Astrocyte (in vitro differentiated cells and primary cell): ENCODE results near the gene WNT3A. TPM values are rescaled to one million over a fixed set of nuclear protein-coding genes. Genes with fewer than 3 reads are reported as not detected.
A peak's percentile ranks its signal among the peaks of the same experiment; 100 is the strongest.

Experiments used
- DNase-seq: peaks from one replicate; pipeline ENCODE4 v3.0.0-alpha.2; 2010; ENCODE audit warnings: low read depth
- FAIRE-seq: peaks from 2 replicates; lab custom pipeline; 2011; peaks lifted over from hg19 to GRCh38; lab: Jason Lieb, UNC
- H2AFZ ChIP-seq: 2 replicates; pipeline ENCODE4 v1.6.0; 2012; ENCODE audit warnings: low read depth, low read length, inconsistent platforms
- H3K27ac ChIP-seq: 2 replicates; pipeline ENCODE4 v1.5.1; 2011; ENCODE audit warnings: low read depth, low read length, inconsistent platforms
- H3K27me3 ChIP-seq: 2 replicates; pipeline ENCODE4 v1.6.0; 2011; ENCODE audit warnings: low read length, inconsistent platforms; ENCODE audit not compliant: insufficient read depth
- H3K36me3 ChIP-seq: 2 replicates; pipeline ENCODE4 v1.5.1; 2011; ENCODE audit warnings: low read length, inconsistent platforms; ENCODE audit not compliant: insufficient read depth
- H3K4me1 ChIP-seq: 2 replicates; pipeline ENCODE4 v1.5.1; 2011; ENCODE audit warnings: low read length, inconsistent platforms; ENCODE audit not compliant: insufficient read depth
- H3K4me2 ChIP-seq: 2 replicates; pipeline ENCODE4 v1.6.0; 2012; ENCODE audit warnings: low read length, inconsistent platforms
- H3K4me3 ChIP-seq: 2 replicates; pipeline ENCODE4 v1.5.1; 2011; ENCODE audit warnings: low read depth, mild to moderate bottlenecking, low read length, inconsistent platforms; ENCODE audit not compliant: insufficient read depth
- H3K79me2 ChIP-seq: 2 replicates; pipeline ENCODE4 v1.6.0; 2012; ENCODE audit warnings: mild to moderate bottlenecking, low read length, inconsistent platforms; ENCODE audit not compliant: insufficient read depth
- H3K9ac ChIP-seq: 2 replicates; pipeline ENCODE4 v1.6.0; 2012; ENCODE audit warnings: mild to moderate bottlenecking, low read length, inconsistent platforms
- H3K9me3 ChIP-seq: 2 replicates; pipeline ENCODE4 v1.5.1; 2012; ENCODE audit warnings: low read depth, mild to moderate bottlenecking, low read length, inconsistent platforms; ENCODE audit not compliant: insufficient read depth
- H4K20me1 ChIP-seq: 2 replicates; pipeline ENCODE4 v1.6.0; 2012; ENCODE audit warnings: low read length, inconsistent platforms; ENCODE audit not compliant: insufficient read depth
- H3K27ac Mint-ChIP-seq: one replicate; pipeline ENCODE4 v1.8.0; 2021; ENCODE audit warnings: mild to moderate bottlenecking, mixed read lengths; ENCODE audit not compliant: unreplicated experiment
- H3K27me3 Mint-ChIP-seq: one replicate; pipeline ENCODE4 v1.8.0; 2021; ENCODE audit warnings: low read depth, mixed read lengths; ENCODE audit not compliant: unreplicated experiment
- H3K36me3 Mint-ChIP-seq: one replicate; pipeline ENCODE4 v1.8.0; 2021; ENCODE audit warnings: low read depth, mixed read lengths; ENCODE audit not compliant: unreplicated experiment
- H3K4me1 Mint-ChIP-seq: one replicate; pipeline ENCODE4 v1.8.0; 2021; ENCODE audit warnings: low read depth, mixed read lengths; ENCODE audit not compliant: unreplicated experiment
- H3K4me3 Mint-ChIP-seq: one replicate; pipeline ENCODE4 v1.8.0; 2021; ENCODE audit warnings: mild to moderate bottlenecking, moderate library complexity, mixed read lengths; ENCODE audit not compliant: unreplicated experiment
- H3K9me3 Mint-ChIP-seq: one replicate; pipeline ENCODE4 v1.8.0; 2021; ENCODE audit warnings: mild to moderate bottlenecking, mixed read lengths; ENCODE audit not compliant: unreplicated experiment
- CTCF ChIP-seq: IDR thresholded peaks from 2 replicates; pipeline ENCODE4 v1.5.1; 2011; ENCODE audit warnings: low read depth, mild to moderate bottlenecking, inconsistent platforms, low read length, moderate library complexity; ENCODE audit not compliant: insufficient read depth
- EZH2 ChIP-seq: IDR thresholded peaks from 2 replicates; pipeline ENCODE4 v1.6.1; 2012; ENCODE audit warnings: mild to moderate bottlenecking, low read length, inconsistent platforms; ENCODE audit not compliant: insufficient read depth
- total RNA-seq: library from RNA; stranded (reverse); gene quantifications from 2 replicates; pipeline ENCODE4 v1.2.1, GENCODE V29; 2021

WNT3A gene
- total RNA-seq, 1 donor from 2014 or later = not detected

DNA sequence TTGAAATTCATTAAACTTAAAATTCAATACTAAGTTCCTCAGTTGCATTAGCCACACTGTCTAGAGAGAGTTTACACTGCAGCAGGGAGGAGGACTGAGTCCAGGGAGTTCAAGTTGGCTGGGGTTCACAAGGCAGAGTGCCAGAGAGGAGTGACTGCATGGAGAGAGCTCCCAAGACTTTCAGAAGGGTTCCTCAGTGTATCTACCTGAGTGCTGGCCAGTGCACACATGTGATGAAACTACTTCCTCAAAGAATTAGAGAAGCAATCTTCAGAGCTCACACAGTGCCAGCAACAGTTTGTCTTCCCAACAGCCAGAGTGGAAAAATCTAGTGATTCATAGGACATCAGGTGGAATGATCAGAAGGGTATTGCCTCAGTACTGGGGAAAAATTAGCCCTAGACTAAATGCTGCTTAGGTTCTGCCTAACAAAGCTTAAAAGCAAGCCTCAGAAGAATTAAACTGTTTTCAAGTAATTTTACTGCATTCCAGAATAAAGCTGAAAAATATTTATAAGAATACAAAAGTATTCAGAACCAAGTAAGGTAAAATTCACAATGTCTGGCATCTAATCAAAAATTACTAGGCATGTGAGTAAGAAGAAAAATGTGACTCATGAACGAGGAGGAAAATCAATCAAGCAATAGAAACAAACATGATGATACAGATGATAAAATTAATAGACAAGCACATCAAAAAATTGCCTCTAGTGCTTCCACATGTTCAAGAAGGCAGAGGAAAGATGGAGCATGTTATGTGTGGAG, 10.4 kb upstream of the WNT3A start:
- Histone ChIP-seq H3K36me3 (no peaks in the 10 kb centered on the region), H3K4me3 (no peak overlapping the region), H3K9me3 (no peaks in the 10 kb centered on the region), H3K4me2 (no peak overlapping the region), H3K27ac (no peak overlapping the region), H3K79me2 (no peaks in the 10 kb centered on the region), H2AFZ (no peak overlapping the region), H4K20me1 (no peaks in the 10 kb centered on the region), H3K27me3 (peaks cover 8% of the 10 kb centered on the region), H3K4me1 (no peaks in the 10 kb centered on the region), H3K9ac (no peak overlapping the region)
- Mint-ChIP-seq H3K27me3 (peaks cover 65% of the 10 kb centered on the region), H3K4me1 (no peaks in the 10 kb centered on the region), H3K27ac (no peak overlapping the region), H3K9me3 (peaks cover 21% of the 10 kb centered on the region), H3K4me3 (no peak overlapping the region), H3K36me3 (no peaks in the 10 kb centered on the region)
- FAIRE-seq (no peak), DNase-seq (peak; percentile 17)
- TF ChIP-seq CTCF (no peak), EZH2 (no peak)

DNA sequence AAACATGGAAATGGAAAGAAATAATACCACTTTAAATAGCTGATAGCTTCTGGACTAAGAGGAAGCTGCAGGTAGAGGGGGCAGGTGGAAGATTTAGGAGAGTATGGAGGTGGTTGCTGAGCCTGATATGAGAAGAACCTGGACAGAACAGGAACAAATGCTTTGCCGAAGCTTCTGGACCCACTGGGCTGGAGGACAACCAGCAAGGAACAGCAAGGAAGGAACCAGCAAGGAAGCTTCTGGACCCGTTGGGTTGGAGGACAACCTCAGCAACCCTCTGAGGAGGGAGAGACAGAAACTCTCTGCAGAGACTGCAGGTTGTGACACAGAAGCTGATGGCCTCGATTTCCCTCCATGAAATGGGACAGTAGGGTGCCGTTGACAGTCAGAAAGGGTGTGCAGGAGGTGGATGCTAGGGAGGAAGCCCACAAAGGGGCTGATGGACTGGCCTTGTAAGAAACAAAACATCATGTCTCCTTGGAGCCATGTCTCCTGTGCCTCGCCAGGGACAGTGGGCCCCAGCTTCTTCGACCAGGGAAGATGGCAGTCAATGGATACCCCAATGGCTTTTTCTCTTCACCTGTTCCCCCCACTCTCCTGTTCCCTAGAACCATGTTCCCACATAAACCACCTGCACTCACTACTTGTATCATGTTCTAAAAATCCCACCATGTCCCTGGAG, 8.3 kb upstream of the WNT3A start:
- Mint-ChIP-seq H3K9me3 (peaks cover 21% of the 10 kb centered on the region), H3K4me3 (no peak overlapping the region), H3K27me3 (peaks cover 84% of the 10 kb centered on the region), H3K36me3 (no peaks in the 10 kb centered on the region), H3K4me1 (no peaks in the 10 kb centered on the region), H3K27ac (no peak overlapping the region)
- Histone ChIP-seq H3K4me2 (no peak overlapping the region), H4K20me1 (no peaks in the 10 kb centered on the region), H2AFZ (no peak overlapping the region), H3K4me3 (no peak overlapping the region), H3K79me2 (no peaks in the 10 kb centered on the region), H3K9me3 (no peaks in the 10 kb centered on the region), H3K9ac (no peak overlapping the region), H3K4me1 (no peaks in the 10 kb centered on the region), H3K27ac (no peak overlapping the region), H3K27me3 (peaks cover 14% of the 10 kb centered on the region), H3K36me3 (no peaks in the 10 kb centered on the region)
- FAIRE-seq (no peak), DNase-seq (no peak)
- TF ChIP-seq EZH2 = no peak

DNA sequence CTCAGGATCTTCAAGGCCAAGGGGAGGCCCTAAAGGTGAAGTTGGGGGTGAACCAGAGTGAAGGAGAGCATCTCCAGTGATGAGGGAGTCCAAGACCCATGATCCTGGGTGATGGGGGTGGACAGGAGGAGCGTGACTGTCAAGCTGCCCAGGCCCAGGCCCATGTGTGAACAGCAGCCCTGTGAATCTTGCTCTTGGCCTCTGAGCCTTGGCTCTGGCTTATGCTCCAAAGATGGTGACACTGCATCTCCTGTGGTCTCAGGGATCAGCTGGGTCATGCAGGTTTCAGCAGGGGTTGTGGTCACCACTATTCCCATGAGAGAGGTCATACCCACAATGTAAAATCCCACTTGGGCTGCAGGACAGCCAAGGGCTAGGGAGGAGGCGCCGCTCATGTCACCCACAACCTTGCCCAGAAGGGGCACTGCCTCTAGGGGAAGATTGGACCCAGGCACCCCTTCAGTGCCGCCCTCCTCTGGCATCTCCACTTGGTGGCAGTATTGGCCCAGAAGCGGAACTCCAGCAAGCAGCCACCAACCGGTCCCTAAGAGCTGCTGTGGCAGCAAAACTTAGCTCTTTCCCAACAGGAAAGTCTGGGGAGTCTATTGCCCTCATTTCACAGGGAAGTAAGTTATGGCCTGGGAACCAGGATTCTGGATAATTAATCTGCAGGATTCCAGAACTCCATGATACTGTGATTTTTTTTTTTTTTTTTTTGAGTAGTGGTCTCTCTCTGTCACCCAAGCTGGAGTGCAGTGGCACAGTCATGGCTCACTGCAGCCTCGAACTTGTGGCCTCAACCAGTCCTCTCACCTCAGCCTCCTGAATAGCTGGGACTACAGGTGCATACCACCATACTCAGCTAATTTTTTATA, 7.5 kb upstream of the WNT3A start:
- H3K4me3 Mint-ChIP-seq = no peak overlapping the region
- peaks cover 21% of the 10 kb centered on the region for H3K9me3 Mint-ChIP-seq
- H4K20me1 ChIP-seq = no peaks in the 10 kb centered on the region
- no peaks in the 10 kb centered on the region for H3K36me3 ChIP-seq
- no peak overlapping the region for H3K9ac ChIP-seq
- H3K27ac Mint-ChIP-seq = no peak overlapping the region
- no peaks in the 10 kb centered on the region for H3K4me1 Mint-ChIP-seq
- H2AFZ ChIP-seq = no peak overlapping the region
- peak; percentile 58 for TF ChIP-seq CTCF
- TF ChIP-seq EZH2 = no peak
- no peak overlapping the region for H3K4me3 ChIP-seq
- H3K79me2 ChIP-seq = no peaks in the 10 kb centered on the region
- H3K9me3 ChIP-seq = no peaks in the 10 kb centered on the region
- DNase-seq (peak; percentile 34), FAIRE-seq (no peak)
- no peaks in the 10 kb centered on the region for H3K36me3 Mint-ChIP-seq
- H3K4me1 ChIP-seq = no peaks in the 10 kb centered on the region
- H3K27ac ChIP-seq = no peak overlapping the region
- H3K27me3 Mint-ChIP-seq = peaks cover 89% of the 10 kb centered on the region
- H3K27me3 ChIP-seq = peaks cover 16% of the 10 kb centered on the region
- H3K4me2 ChIP-seq = no peak overlapping the region
